Measurements from ENCODE around the gene RTTN. TPM values are rescaled to one million over a fixed set of nuclear protein-coding genes. Genes with fewer than 3 reads are reported as not detected.
A peak's percentile ranks its signal among the peaks of the same experiment; 100 is the strongest.

The RTTN gene
- polyA plus RNA-seq, 1 of the 3 experiments (the other 2 are of a cell fraction): 4.7 TPM

DNA sequence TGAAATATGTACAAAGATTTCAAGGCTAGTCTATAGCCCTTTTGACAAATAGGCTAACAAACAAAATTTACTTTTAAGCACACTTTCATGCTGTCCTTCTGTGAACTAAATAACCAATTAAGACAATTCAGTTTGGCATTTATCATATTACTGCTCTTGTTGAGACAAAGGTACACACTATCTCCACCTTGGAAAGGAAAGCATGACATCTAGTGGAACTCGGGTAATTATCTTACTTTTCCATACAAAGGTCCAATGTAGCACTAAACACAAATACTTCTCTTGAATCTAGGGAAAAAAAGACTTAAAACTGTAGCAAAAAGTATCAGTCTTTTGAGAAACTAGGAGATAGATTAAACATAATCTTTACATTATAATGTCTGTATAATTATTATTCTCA lies 132.8 kb downstream of the RTTN start:
- DNase-seq: no peak
- H3K4me1 ChIP-seq (ENCODE audit: control insufficient read depth in 1 of 2, insufficient read depth in 2 of 2, low read depth in 1 of 2, low read length in 1 of 2): no peaks in the 10 kb centered on the region; a peak in 1 of 4 replicates
- H3K9ac ChIP-seq: no peak overlapping the region
- no peak overlapping the region for H3K27ac ChIP-seq (ENCODE audit: low read depth in 2 of 2, low read length in 1 of 2)
- POLR2A ChIA-PET: no interaction called here
- 0 out of 2 replicates have a peak, but pooled peaks cover 3% of the 10 kb centered on the region for H3K9me2 ChIP-seq
- H3K36me3 ChIP-seq (replicated peaks in 1 of 2; ENCODE audit: control insufficient read depth in 1 of 2, insufficient read depth in 2 of 2, low read length in 1 of 2): peaks cover 2 to 8% of the 10 kb centered on the region in 2 experiments
- no peak overlapping the region for H3K4me3 ChIP-seq (ENCODE audit: low read depth in 2 of 2, low read length in 1 of 2)
- CTCF ChIA-PET: interaction anchor here (0.7 to 1.7 kb wide), 5 partner anchors 9 to 1230 kb away, joined by 3 to 4 read pairs (median 3); no protein-coding TSS in a partner anchor
- no peaks in the 10 kb centered on the region for H3K27me3 ChIP-seq (ENCODE audit: insufficient read depth)
- no peaks in the 10 kb centered on the region for H4K20me1 ChIP-seq (ENCODE audit: insufficient read depth)
- no peaks in the 10 kb centered on the region for H3F3A ChIP-seq (replicated peaks; ENCODE audit: insufficient read depth)
- WGBS (ENCODE audit: low lambda C conversion rate): 41% methylated on average over 1 of the region's 1 CpG
- H3K4me2 ChIP-seq: no peak overlapping the region
- TF ChIP-seq SMC3 (IDR thresholded peaks at IDR 0.05; ENCODE audit: low read depth, low read length) (peak; percentile 57), NFIC (IDR thresholded peaks at IDR 0.05; ENCODE audit: borderline replicate concordance) (no peak), ELF1 (IDR thresholded peaks at IDR 0.05) (no peak), JUND (IDR thresholded peaks at IDR 0.05) (no peak), NRF1 (IDR thresholded peaks at IDR 0.05; ENCODE audit: low read depth, low read length) (no peak), RCOR1 (IDR thresholded peaks at IDR 0.05; ENCODE audit: low read length) (no peak), YY1 (IDR thresholded peaks at IDR 0.05; ENCODE audit: low read depth) (no peak), FOXJ3 (CRISPR knock-in tag; IDR thresholded peaks at IDR 0.05) (no peak), RAD21 (IDR thresholded peaks at IDR 0.05; ENCODE audit: low read length) (peak; percentile 76), RFX5 (IDR thresholded peaks at IDR 0.05; ENCODE audit: low read length) (no peak), MEF2A (IDR thresholded peaks at IDR 0.05; ENCODE audit: borderline replicate concordance, low read depth) (no peak), FOXM1 (IDR thresholded peaks at IDR 0.05; ENCODE audit: low read depth) (no peak), POLR2AphosphoS5 (IDR thresholded peaks at IDR 0.05; ENCODE audit: low read depth, low read length) (no peak)
- TF ChIP-seq, protein P1, sequence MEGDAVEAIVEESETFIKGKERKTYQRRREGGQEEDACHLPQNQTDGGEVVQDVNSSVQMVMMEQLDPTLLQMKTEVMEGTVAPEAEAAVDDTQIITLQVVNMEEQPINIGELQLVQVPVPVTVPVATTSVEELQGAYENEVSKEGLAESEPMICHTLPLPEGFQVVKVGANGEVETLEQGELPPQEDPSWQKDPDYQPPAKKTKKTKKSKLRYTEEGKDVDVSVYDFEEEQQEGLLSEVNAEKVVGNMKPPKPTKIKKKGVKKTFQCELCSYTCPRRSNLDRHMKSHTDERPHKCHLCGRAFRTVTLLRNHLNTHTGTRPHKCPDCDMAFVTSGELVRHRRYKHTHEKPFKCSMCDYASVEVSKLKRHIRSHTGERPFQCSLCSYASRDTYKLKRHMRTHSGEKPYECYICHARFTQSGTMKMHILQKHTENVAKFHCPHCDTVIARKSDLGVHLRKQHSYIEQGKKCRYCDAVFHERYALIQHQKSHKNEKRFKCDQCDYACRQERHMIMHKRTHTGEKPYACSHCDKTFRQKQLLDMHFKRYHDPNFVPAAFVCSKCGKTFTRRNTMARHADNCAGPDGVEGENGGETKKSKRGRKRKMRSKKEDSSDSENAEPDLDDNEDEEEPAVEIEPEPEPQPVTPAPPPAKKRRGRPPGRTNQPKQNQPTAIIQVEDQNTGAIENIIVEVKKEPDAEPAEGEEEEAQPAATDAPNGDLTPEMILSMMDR (IDR thresholded peaks at IDR 0.05): peak; percentile 48
- H3K9me3 ChIP-seq: no peaks in the 10 kb centered on the region
- H2AFZ ChIP-seq (ENCODE audit: low read depth): no peak overlapping the region
- no peaks in the 10 kb centered on the region for H3K79me2 ChIP-seq (ENCODE audit: insufficient read depth)

DNA sequence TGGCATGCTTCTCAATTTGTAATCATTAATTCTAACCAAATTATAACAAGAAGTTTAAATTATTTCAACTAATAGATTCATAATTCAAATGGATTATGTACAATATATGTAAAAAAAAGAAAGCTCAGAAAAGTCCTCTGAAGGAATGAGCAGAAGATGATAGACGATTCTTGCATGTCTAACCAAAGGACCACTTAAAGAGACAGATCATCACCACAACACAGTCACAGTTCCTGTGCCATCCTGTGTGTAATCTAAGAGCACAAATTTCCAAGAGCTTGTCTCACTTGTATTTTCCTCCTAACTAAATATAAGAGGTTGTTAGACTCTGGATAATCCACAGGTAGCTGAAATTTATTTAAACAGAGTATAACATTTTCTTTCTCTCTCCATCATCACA lies 135.5 kb downstream of the RTTN start:
- POLR2A ChIA-PET: no interaction called here
- WGBS (ENCODE audit: low lambda C conversion rate): 72% methylated on average over 1 of the region's 1 CpG
- Histone ChIP-seq H3K27ac (ENCODE audit: low read depth in 2 of 2, low read length in 1 of 2) (no peak overlapping the region), H3K9me3 (no peaks in the 10 kb centered on the region), H3K4me1 (ENCODE audit: control insufficient read depth in 1 of 2, insufficient read depth in 2 of 2, low read depth in 1 of 2, low read length in 1 of 2) (no peaks in the 10 kb centered on the region; a peak in 1 of 4 replicates), H3K4me3 (ENCODE audit: low read depth in 2 of 2, low read length in 1 of 2) (no peak overlapping the region), H3K27me3 (ENCODE audit: insufficient read depth) (no peaks in the 10 kb centered on the region), H3K36me3 (replicated peaks in 1 of 2; ENCODE audit: control insufficient read depth in 1 of 2, insufficient read depth in 2 of 2, low read length in 1 of 2) (peaks cover 0 to 14% of the 10 kb centered on the region in 2 experiments), H3K79me2 (ENCODE audit: insufficient read depth) (no peaks in the 10 kb centered on the region), H3K9me2 (no peaks in the 10 kb centered on the region), H4K20me1 (ENCODE audit: insufficient read depth) (no peaks in the 10 kb centered on the region), H2AFZ (ENCODE audit: low read depth) (no peak overlapping the region), H3K9ac (no peak overlapping the region), H3K4me2 (no peak overlapping the region), H3F3A (replicated peaks; ENCODE audit: insufficient read depth) (no peaks in the 10 kb centered on the region)
- TF ChIP-seq, protein P2, sequence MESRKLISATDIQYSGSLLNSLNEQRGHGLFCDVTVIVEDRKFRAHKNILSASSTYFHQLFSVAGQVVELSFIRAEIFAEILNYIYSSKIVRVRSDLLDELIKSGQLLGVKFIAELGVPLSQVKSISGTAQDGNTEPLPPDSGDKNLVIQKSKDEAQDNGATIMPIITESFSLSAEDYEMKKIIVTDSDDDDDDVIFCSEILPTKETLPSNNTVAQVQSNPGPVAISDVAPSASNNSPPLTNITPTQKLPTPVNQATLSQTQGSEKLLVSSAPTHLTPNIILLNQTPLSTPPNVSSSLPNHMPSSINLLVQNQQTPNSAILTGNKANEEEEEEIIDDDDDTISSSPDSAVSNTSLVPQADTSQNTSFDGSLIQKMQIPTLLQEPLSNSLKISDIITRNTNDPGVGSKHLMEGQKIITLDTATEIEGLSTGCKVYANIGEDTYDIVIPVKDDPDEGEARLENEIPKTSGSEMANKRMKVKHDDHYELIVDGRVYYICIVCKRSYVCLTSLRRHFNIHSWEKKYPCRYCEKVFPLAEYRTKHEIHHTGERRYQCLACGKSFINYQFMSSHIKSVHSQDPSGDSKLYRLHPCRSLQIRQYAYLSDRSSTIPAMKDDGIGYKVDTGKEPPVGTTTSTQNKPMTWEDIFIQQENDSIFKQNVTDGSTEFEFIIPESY (IDR thresholded peaks at IDR 0.05; ENCODE audit: borderline replicate concordance, low read depth): no peak
- TF ChIP-seq TAF1 (IDR thresholded peaks at IDR 0.05; ENCODE audit: borderline replicate concordance, low read depth, low read length) (no peak), TCF12 (IDR thresholded peaks at IDR 0.05) (no peak), NRF1 (IDR thresholded peaks at IDR 0.05; ENCODE audit: low read depth, low read length) (no peak), YY1 (IDR thresholded peaks at IDR 0.05; ENCODE audit: low read depth) (no peak), JUND (IDR thresholded peaks at IDR 0.05) (no peak), CHD2 (IDR thresholded peaks at IDR 0.05; ENCODE audit: low read length, partially characterized antibody) (no peak), GABPA (IDR thresholded peaks at IDR 0.05; ENCODE audit: low read depth) (no peak), POLR2AphosphoS5 (IDR thresholded peaks at IDR 0.05; ENCODE audit: low read depth, low read length) (no peak), FOSL2 (IDR thresholded peaks at IDR 0.05; ENCODE audit: borderline replicate concordance, low read depth) (no peak), SIN3A (IDR thresholded peaks at IDR 0.05; ENCODE audit: borderline replicate concordance, low read depth, low read length) (no peak)
- TF ChIP-seq, protein P3, sequence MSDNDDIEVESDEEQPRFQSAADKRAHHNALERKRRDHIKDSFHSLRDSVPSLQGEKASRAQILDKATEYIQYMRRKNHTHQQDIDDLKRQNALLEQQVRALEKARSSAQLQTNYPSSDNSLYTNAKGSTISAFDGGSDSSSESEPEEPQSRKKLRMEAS (IDR thresholded peaks at IDR 0.05; ENCODE audit: low read depth): no peak
- CTCF ChIA-PET: interaction anchor here (1.7 kb wide), 1 partner anchor 9 kb away, joined by 4 read pairs; no protein-coding TSS in a partner anchor
- DNase-seq: no peak

Data from SK-N-SH (cell line).